Measurements from ENCODE around the gene EREG. TPM values are rescaled to one million over a fixed set of nuclear protein-coding genes. Genes with fewer than 3 reads are reported as not detected.

EREG gene
- total RNA-seq (under 1 TPM in 1 of 2 donors, not detected in 1; 0.30 TPM), polyA plus RNA-seq (ENCODE audit: insufficient read length in 2 of 2) (under 1 TPM; 0.12 to 0.14 TPM)
- long read RNA-seq, donor 1: 0 reads
- long read RNA-seq, donor 2: 0 reads
- long read RNA-seq, donor 3: 0 reads
- long read RNA-seq, donor 4: 0 reads

DNA sequence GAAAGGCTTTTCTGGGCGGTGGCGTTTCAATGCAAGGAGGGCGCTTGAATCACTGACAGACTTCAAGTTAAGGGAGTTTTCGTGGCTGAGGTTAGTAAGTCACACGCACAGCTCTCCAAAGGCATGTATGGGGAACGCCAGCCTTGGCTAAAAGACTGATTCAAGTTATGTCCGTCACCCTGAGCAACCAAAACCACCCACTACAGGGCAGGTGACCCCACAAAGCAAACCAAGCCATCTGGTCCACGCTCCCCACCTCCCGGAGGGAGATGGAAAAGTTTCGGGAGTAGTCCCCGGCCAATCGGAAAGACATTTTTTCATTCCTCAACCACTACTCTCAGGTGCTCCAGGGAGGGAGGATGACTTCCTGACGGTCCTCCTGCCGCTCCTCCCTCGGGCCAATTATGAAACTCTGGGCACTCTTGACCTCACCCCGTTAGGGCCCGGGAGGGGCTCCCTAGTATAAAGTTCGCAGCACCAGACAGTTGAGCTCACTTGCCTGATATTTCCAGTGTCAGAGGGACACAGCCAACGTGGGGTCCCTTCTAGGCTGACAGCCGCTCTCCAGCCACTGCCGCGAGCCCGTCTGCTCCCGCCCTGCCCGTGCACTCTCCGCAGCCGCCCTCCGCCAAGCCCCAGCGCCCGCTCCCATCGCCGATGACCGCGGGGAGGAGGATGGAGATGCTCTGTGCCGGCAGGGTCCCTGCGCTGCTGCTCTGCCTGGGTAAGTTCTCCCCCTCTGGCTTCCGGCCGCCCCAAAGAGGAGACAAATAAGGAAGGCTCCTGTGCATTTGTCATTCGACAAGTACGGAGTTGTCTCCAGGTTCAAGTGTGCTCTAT, at the start of gene EREG:
Gene EREG, plus strand, starts transcription at position 494 of the 840 bp plus-strand sequence. Its CDS starts 164 bp downstream, at position 658.
- H3K4me3 ChIP-seq (ENCODE audit: low read depth, low read length): peak within 1 kb of the TSS; percentile 24
- H3K4me1 ChIP-seq (ENCODE audit: control insufficient read depth, insufficient read depth, low read length): peaks cover 12% of the 10 kb centered on the region
- WGBS (ENCODE audit: insufficient coverage): 2% methylated on average over 36 of the region's 40 CpGs
- peaks cover 25% of the 10 kb centered on the region for H3K27me3 ChIP-seq (ENCODE audit: control insufficient read depth, insufficient read depth, low read length)
- no peaks in the 10 kb centered on the region for H3K36me3 ChIP-seq (ENCODE audit: control insufficient read depth, insufficient read depth, low read length)
- H3K9me3 ChIP-seq (ENCODE audit: control insufficient read depth, insufficient read depth, low read length): no peaks in the 10 kb centered on the region
- DNase-seq (ENCODE audit: low read depth in 4 of 6, low spot score in 6 of 6): peak in 2 of 6 donors; percentile 41 to 44
- H3K27ac ChIP-seq (ENCODE audit: low read depth, low read length): no peak within 1 kb of the TSS

DNA sequence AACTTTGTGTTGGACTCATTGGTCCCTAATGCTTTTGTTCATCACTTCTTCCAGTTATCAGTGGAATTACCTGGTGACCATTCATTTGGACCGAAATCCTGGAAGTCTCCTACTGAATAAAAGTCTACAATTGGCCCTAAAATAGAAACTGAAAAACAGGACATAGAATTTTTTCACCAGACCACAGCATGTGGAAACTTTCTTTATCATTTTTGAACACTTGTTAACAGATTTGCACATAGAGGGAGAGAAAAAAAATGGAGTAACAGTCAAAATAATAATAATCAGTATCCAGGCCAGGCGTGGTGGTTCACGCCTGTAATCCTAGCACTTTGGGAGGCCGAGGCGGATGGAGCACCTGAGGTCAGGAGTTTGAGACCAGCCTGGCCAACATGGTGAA, 49.6 kb upstream of the EREG start:
- H3K4me1 ChIP-seq (ENCODE audit: control insufficient read depth, insufficient read depth, low read length): no peaks in the 10 kb centered on the region
- no CpG with 5 or more reads among the region's 5 CpGs for WGBS (ENCODE audit: insufficient coverage)
- DNase-seq (ENCODE audit: low read depth in 4 of 6, low spot score in 6 of 6): no peak
- no peaks in the 10 kb centered on the region for H3K27me3 ChIP-seq (ENCODE audit: control insufficient read depth, insufficient read depth, low read length)
- no peak overlapping the region for H3K4me3 ChIP-seq (ENCODE audit: low read depth, low read length)
- H3K9me3 ChIP-seq (ENCODE audit: control insufficient read depth, insufficient read depth, low read length): no peaks in the 10 kb centered on the region
- no peaks in the 10 kb centered on the region for H3K36me3 ChIP-seq (ENCODE audit: control insufficient read depth, insufficient read depth, low read length)
- no peak overlapping the region for H3K27ac ChIP-seq (ENCODE audit: low read depth, low read length)

- no peak for DNase-seq (ENCODE audit: low read depth in 4 of 6, low spot score in 6 of 6)
- Histone ChIP-seq H3K4me1 (ENCODE audit: control insufficient read depth, insufficient read depth, low read length) (no peaks in the 10 kb centered on the region), H3K27ac (ENCODE audit: low read depth, low read length) (no peak overlapping the region), H3K36me3 (ENCODE audit: control insufficient read depth, insufficient read depth, low read length) (no peaks in the 10 kb centered on the region), H3K27me3 (ENCODE audit: control insufficient read depth, insufficient read depth, low read length) (no peaks in the 10 kb centered on the region), H3K9me3 (ENCODE audit: control insufficient read depth, insufficient read depth, low read length) (no peaks in the 10 kb centered on the region), H3K4me3 (ENCODE audit: low read depth, low read length) (no peak overlapping the region)
- no CpG with 5 or more reads among the region's 2 CpGs for WGBS (ENCODE audit: insufficient coverage)
Observed at GRCh38 chr4:74316397-74316796, 48.5 kb upstream of the EREG start.

DNA sequence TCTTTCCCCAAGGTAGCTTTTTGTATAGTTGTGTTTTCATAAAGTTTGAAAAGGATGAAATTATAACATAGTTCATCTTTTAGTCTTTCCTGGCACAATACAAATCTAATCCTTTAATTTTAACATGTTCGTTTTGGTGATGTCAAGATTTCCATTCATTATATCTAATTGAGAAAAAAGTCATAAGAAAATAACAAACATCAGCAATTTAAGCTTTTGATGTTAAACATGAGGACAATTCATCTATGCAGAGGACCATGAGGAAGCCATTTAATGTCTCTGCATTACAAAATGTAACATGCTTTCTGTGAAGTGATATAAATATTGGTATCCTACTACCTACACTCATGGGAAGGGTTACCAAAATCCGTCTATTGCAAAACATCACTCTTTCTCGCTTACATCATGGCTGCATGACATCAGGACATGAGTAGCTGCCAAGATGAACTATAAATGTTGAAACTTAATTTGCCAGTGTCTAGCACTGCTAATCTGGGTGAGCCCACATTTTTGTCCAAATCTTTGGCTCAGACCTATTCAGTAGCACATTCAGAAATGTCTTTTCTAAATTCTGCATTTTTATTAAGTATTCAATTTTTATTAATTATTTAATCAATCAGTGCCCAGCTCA, 47.2 kb upstream of the EREG start:
- peak in 1 of 6 donors; percentile 17 for DNase-seq (ENCODE audit: low read depth in 4 of 6, low spot score in 6 of 6)
- no peaks in the 10 kb centered on the region for H3K9me3 ChIP-seq (ENCODE audit: control insufficient read depth, insufficient read depth, low read length)
- H3K36me3 ChIP-seq (ENCODE audit: control insufficient read depth, insufficient read depth, low read length): no peaks in the 10 kb centered on the region
- H3K27me3 ChIP-seq (ENCODE audit: control insufficient read depth, insufficient read depth, low read length): no peaks in the 10 kb centered on the region
- H3K27ac ChIP-seq (ENCODE audit: low read depth, low read length): no peak overlapping the region
- WGBS (ENCODE audit: insufficient coverage): no CpG with 5 or more reads among the region's 3 CpGs
- no peak overlapping the region for H3K4me3 ChIP-seq (ENCODE audit: low read depth, low read length)
- H3K4me1 ChIP-seq (ENCODE audit: control insufficient read depth, insufficient read depth, low read length): no peaks in the 10 kb centered on the region

DNA sequence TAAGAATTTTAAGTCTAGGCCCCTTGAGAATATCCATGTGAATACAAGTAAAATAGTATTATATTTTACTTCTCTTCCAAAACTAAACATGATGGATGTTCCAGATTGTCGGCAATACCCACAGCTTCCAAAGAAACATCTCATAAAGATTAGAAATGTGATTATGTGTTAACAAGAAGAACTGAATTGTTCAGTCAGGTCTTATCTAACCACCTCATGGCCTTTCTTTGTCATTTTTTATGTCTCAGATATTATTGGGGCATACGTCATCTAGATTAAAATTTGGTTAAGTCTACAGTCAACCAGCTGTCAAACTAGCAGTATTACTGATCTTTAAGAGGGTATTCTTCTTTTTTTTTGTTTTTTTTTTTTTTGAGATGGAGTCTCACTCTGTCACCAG, 46.7 kb upstream of the EREG start:
- no peak for DNase-seq (ENCODE audit: low read depth in 4 of 6, low spot score in 6 of 6)
- Histone ChIP-seq H3K4me1 (ENCODE audit: control insufficient read depth, insufficient read depth, low read length) (no peaks in the 10 kb centered on the region), H3K36me3 (ENCODE audit: control insufficient read depth, insufficient read depth, low read length) (no peaks in the 10 kb centered on the region), H3K4me3 (ENCODE audit: low read depth, low read length) (no peak overlapping the region), H3K9me3 (ENCODE audit: control insufficient read depth, insufficient read depth, low read length) (no peaks in the 10 kb centered on the region), H3K27me3 (ENCODE audit: control insufficient read depth, insufficient read depth, low read length) (no peaks in the 10 kb centered on the region), H3K27ac (ENCODE audit: low read depth, low read length) (no peak overlapping the region)
- no CpG with 5 or more reads among the region's 2 CpGs for WGBS (ENCODE audit: insufficient coverage)

GRCh38 chr4:74319470-74319869, 45.5 kb upstream of the EREG start:
- WGBS (ENCODE audit: insufficient coverage): 100% methylated on average over 3 of the region's 6 CpGs
- Histone ChIP-seq H3K4me3 (ENCODE audit: low read depth, low read length) (no peak overlapping the region), H3K4me1 (ENCODE audit: control insufficient read depth, insufficient read depth, low read length) (no peaks in the 10 kb centered on the region), H3K9me3 (ENCODE audit: control insufficient read depth, insufficient read depth, low read length) (no peaks in the 10 kb centered on the region), H3K36me3 (ENCODE audit: control insufficient read depth, insufficient read depth, low read length) (no peaks in the 10 kb centered on the region), H3K27me3 (ENCODE audit: control insufficient read depth, insufficient read depth, low read length) (no peaks in the 10 kb centered on the region), H3K27ac (ENCODE audit: low read depth, low read length) (no peak overlapping the region)
- DNase-seq (ENCODE audit: low read depth in 4 of 6, low spot score in 6 of 6): no peak

- DNase-seq (ENCODE audit: low read depth in 4 of 6, low spot score in 6 of 6): peak in 2 of 6 donors; percentile 61 to 76
- Histone ChIP-seq H3K4me1 (ENCODE audit: control insufficient read depth, insufficient read depth, low read length) (no peaks in the 10 kb centered on the region), H3K27me3 (ENCODE audit: control insufficient read depth, insufficient read depth, low read length) (no peaks in the 10 kb centered on the region), H3K4me3 (ENCODE audit: low read depth, low read length) (no peak overlapping the region), H3K36me3 (ENCODE audit: control insufficient read depth, insufficient read depth, low read length) (no peaks in the 10 kb centered on the region), H3K9me3 (ENCODE audit: control insufficient read depth, insufficient read depth, low read length) (no peaks in the 10 kb centered on the region), H3K27ac (ENCODE audit: low read depth, low read length) (no peak overlapping the region)
- WGBS (ENCODE audit: insufficient coverage): 38% methylated on average over 3 of the region's 4 CpGs
Observed at GRCh38 chr4:74320559-74321118, 44.3 kb upstream of the EREG start.

DNA sequence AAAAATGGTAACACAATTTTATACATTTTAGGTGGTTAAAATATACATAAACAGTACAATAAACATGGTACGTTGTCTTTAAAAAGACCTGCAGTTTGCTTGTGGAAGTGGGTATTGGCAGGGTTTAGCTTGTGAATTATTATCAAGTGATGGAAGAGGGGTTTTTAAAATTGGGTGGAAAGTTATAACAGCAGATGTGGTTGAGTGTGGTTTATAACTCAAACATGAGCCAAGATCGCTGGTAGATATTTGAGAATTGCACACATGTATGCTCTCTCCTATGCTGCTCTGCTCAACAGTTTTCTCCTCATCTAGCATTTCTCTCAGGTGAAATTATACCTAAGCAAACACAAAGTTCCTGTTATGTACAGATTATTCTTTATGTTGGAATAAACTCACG, 42.6 kb upstream of the EREG start:
- Histone ChIP-seq H3K4me1 (ENCODE audit: control insufficient read depth, insufficient read depth, low read length) (no peaks in the 10 kb centered on the region), H3K9me3 (ENCODE audit: control insufficient read depth, insufficient read depth, low read length) (no peaks in the 10 kb centered on the region), H3K36me3 (ENCODE audit: control insufficient read depth, insufficient read depth, low read length) (no peaks in the 10 kb centered on the region), H3K4me3 (ENCODE audit: low read depth, low read length) (no peak overlapping the region), H3K27ac (ENCODE audit: low read depth, low read length) (no peak overlapping the region), H3K27me3 (ENCODE audit: control insufficient read depth, insufficient read depth, low read length) (no peaks in the 10 kb centered on the region)
- no CpG with 5 or more reads among the region's 3 CpGs for WGBS (ENCODE audit: insufficient coverage)
- DNase-seq (ENCODE audit: low read depth in 4 of 6, low spot score in 6 of 6): no peak

GRCh38 chr4:74323663-74324062, 41.3 kb upstream of the EREG start:
- H3K9me3 ChIP-seq (ENCODE audit: control insufficient read depth, insufficient read depth, low read length): no peaks in the 10 kb centered on the region
- no peaks in the 10 kb centered on the region for H3K27me3 ChIP-seq (ENCODE audit: control insufficient read depth, insufficient read depth, low read length)
- DNase-seq (ENCODE audit: low read depth in 4 of 6, low spot score in 6 of 6): no peak
- H3K4me3 ChIP-seq (ENCODE audit: low read depth, low read length): no peak overlapping the region
- H3K27ac ChIP-seq (ENCODE audit: low read depth, low read length): no peak overlapping the region
- no peaks in the 10 kb centered on the region for H3K36me3 ChIP-seq (ENCODE audit: control insufficient read depth, insufficient read depth, low read length)
- no CpG with 5 or more reads among the region's 4 CpGs for WGBS (ENCODE audit: insufficient coverage)
- no peaks in the 10 kb centered on the region for H3K4me1 ChIP-seq (ENCODE audit: control insufficient read depth, insufficient read depth, low read length)
